HG03135 (cell line): ENCODE data around the gene C11orf98.
"Not testable (repeated sequence)": the region's sequence is repeated elsewhere in the genome, so short reads cannot be mapped to it uniquely, and the experiment has no call there.

ENCODE experiments used
- ATAC-seq: cut with Tn5 transposase; IDR thresholded peaks from one replicate; pipeline ENCODE4 v1.9.1; 2021; ENCODE audit warnings: mild to moderate bottlenecking, moderate library complexity; ENCODE audit not compliant: unreplicated experiment

C11orf98 gene

DNA sequence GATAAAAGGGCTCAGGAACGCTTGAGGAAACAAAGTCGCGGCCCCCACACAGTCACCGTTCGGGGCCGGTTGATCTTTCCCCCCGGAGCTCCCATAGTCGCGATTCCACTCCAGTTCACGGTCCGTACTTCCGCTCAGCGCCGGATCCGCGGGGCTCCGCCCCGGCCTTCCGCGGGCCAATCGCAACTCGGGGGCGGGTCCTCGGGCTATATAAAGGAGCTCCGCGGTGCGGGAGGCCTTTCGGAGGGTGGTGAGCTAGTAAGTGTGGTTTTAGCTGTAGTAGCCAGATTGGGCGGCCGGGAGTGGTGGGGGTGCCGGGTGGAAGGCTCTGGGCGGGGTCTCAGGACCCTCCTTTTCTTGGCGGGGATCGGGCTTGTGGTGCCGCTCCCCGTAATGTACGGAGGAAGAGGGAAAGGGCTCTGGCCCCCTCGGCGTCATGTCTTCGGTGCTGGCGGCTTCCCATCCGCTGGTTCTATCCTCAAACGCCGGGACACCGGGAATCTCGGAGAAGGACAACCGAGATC, at the start of gene C11orf98, which contains the start of gene CSKMT:
Gene C11orf98 (minus strand): TSS at position 136 of the 524 bp plus-strand sequence. CDS start 41 bp downstream, at position 95.
Gene CSKMT (plus strand): TSS at position 238 of the 524 bp plus-strand sequence. CDS start 568 bp downstream, outside the sequence.
- peak; percentile 79 for ATAC-seq

DNA sequence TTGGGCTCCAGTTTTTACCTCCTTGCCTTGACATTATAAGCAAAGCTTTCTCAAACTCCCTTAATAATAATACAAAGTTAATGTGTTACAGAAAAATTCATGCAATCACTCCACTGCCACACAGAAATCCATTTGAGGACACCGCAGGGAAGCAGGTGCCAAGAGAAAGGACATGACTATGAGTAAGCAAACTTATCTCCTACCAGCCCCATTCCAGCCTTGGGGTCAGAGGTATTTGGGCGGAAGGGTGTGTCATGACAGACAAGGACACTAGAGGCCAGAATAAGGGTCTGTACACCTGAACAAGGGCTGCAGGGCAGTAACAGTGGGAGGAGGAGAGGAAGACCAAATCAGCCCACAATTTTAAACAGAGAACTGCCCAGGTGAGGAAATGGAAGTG, 48.3 kb upstream of the C11orf98 start:
- ATAC-seq = no peak

DNA sequence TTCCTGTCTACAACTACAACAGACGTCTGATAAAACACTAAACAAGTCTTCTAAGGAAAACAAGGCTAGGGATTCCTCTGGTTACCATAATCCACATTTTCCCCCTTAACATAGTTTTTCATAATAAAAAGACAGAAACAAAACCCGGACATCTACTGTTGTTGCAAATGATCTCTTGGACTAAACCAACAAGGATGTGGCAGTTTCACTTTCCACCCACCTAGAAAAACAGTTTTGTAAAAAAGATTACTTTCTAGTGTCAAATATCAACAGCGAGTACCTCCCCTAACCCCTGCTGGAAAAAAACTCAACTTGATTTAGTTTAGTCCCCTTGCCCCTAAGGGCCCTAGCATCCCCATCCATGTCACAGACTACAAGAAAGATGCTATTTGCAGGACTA, 47.9 kb upstream of the C11orf98 start:
- no peak for ATAC-seq

DNA sequence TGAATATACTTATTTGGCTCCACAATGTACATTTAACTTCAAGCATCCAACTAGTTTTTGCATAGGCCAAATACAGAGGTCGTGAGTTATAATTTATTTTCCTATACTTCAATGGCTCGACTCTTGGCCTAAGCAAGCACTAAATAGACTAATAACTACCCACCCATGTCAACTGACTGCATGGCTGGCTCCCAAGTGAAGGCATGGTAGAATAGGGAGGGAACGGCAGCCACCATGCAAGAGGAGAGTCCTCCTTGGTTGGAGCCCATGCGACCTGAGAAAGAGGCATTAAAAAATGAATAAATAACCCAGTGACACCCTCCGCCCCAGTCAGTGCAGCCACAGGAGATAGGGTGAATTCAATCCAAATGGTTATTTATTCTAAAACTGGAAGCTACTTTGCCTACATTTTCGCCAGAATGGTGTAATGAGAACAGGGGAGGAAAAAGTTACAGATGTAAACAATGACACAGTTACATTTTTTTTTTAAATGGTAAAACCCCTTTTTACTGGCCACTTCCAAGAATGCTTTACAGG, 47.3 kb upstream of the C11orf98 start:
- ATAC-seq = no peak

DNA sequence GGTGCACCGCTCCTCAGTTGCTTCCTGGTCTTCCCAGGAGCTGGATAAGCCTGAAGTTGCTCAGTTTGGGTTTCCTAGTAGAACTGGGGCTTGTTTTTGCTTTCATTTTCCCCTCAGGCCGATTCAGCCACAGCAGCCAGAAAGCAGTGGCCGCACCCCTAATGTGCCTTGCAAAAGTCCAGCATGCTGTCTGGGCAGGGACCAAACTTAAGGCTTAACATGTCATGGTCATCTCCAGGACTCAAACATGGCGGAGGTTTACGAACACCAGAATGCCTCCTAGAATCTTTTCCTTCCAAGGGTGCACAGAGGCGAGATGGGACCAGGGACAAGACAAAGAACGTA, 45.0 kb upstream of the C11orf98 start:
- ATAC-seq = peak; percentile 12

DNA sequence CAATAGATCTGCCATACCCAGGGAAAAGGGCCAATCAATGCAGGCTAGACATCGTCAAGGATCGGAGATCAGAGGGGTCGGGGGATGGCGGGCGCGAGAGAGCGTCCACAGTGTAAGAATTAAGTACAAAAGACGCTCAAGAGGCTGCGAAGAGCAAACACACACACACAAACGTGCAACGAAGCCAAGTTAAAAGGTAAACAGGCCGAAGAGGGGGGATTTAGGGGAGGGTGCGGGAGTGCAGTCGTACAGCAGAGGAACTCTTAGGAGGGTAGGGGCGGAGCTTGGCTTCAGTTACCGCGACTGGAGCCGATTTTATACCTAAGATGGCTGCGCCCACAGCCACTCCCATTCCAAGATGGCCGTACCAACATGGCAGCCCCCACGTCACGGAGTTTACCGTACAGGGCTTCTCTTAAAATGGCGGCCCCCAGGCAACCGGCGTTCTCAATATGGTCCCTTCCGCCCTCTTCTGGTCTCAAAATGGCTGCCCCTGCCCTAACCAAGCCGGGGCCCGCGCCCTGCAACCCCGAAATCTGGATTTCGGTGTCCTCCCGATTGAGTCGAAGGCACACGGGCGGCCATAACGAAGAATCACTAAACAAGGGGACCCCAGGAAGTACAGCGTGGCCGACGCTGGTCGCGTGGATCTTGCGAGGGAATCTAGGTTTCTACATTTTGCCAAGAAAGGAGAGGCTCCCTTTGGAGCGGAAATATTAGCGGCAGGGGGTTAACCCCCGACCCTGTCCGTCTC, 44.4 kb upstream of the C11orf98 start:
- peak; percentile 67 for ATAC-seq

DNA sequence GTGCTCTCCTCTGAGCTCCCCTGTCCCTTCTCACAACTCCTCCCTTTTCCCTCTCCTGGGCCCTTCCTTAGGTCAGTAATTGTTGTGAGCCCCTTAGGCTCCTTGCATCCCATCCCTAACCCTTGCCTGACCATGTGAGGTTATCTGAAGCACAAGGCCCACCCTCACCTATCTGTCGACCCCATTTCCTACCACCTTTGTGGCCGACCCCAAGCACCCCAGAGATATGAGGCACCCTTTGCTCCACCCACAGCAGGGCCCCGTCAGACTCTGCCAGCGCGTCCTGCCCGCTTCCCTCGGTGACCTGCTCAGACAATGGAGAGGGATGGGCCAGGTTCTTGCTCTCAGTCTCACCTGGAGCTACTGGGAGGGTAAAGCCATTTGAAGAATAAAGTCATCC, 43.8 kb upstream of the C11orf98 start:
- no peak for ATAC-seq

DNA sequence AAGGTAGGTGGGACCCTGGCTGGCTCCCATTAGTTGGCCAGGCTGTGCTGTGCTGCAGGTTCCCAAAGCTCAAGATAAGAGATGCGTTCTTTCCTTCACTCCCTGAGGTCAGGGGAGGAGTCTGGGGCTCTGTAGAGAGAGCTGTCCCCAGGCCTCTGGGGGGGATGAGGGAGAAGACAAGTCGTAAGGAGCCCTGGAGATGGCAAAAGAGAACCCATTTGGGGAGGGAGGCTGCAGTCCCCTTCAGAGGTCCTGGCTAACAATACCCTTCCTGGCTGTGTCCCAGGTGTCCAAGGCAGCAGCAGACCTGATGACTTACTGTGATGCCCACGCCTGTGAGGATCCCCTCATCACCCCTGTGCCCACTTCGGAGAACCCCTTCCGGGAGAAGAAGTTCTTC, 43.4 kb upstream of the C11orf98 start:
- no peak for ATAC-seq

DNA sequence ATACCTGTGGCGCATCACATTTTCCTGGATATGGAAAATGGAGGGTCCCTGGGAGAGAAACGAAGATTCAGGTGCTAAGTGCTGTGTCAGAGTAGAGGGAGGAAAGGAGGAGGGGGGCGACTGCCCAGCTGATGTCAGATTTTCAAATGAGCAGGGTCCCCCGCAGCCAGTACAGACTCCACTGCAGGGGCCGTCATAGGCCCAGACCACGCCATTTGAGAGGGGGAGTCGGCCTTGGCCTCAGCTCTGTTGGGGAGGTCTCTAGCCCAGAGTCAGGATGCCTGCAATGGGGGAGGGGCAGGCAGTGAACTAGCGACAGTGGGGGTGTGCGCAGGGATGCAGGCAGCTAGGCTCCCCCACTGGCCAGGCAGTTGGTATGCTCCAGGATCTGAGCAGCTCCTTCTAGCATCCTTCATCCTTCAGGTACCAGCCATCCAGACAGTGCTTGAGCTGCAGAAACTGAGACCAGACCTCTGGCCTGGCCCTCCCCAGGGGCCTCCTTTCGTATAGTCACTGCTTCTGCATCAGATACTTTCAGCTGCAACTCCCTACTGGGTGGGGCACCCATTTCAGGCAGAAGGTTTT, 42.4 kb upstream of the C11orf98 start, which contains the start of the genes BSCL2 and GNG3:
Gene BSCL2 (minus strand): TSS at position 148 of the 585 bp plus-strand sequence. CDS start 229 bp downstream, outside the sequence.
Gene GNG3 (plus strand): TSS at position 400 of the 585 bp plus-strand sequence. CDS start 620 bp downstream, outside the sequence.
- ATAC-seq = no peak

DNA sequence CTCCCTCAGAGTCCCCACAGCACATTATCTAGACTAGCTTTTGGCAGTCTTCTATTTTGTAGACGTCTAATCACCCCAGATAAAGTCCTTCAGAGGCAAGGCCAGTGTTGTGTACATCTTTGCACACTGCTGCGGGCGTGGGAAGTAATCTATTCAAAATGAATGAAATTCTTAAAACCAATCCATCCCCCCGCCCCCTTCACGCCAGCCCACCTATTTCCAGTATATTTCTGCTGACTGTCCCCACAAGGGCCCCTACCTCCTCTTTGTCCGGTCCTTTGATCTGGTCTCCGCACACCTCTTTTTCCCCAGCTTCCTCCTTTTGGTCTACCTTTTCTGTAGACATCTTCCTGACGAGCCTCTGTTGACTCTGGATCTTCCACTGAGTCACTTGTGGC, 41.8 kb upstream of the C11orf98 start:
- ATAC-seq = no peak

DNA sequence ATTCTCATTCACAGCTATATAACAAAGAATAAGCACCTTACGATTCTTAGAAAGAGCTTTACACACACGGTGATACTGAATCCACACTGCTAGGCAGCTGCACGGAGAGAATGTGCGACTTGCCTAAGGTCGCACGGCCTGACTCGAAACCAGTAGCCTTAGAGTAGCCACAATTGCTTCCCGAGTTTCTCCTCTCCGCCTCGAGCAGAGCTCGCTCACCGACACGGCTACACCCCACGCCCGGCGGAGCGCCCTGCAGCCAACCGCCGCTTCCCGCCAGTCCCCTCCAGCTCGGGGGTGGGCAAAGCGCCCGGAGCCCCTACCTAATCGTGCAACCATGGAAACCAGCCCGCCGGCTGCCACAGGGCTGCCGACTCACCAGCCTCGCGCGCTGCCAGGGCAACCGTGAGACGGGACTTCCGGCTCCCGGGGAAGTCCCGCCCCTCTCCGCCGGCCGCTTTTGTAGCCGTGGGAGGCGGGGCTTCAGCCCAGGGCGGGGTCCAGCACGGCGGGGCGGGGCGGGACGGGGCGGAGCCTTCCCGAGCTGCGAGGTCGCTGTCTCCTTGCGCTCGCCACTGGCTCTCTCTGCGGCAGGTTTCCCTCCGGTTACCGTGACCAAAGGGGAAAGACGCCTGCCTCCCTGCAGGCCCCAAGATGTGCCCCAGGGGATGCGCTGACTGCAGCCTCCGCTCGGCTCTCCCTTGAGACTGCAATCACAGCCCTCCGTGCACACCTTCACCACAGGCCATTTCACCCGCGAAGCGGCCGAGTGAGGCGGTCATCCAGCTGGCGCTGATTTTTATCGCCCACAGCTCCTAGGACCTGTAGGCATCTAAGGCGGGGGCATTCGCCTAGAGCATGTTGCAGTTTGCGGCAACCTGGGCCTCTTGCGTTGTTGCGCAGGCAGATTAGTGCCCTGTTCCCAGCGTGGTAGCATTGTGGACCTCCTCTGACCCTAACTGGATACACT, 41.2 kb upstream of the C11orf98 start:
- ATAC-seq = peak; percentile 64

DNA sequence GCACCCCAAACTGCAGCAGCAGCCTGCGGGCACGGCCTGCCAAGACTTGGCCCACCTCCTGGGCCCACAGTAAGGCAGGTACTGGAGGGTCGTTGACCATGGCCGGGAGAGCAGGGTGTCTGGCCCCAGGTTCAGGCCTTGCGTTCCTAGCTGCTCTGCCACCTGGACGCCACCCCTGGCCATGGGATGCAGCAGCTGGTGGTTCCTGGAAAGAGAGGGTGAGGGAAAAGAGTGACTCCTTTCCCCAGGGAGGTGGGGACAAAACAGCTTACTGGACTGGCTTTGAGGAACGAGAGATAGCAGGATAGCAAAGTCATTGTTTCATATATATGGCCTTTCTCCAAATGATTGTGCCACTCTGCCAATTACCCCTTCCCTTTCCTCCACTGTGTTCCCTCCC, 40.4 kb upstream of the C11orf98 start:
- ATAC-seq = no peak

DNA sequence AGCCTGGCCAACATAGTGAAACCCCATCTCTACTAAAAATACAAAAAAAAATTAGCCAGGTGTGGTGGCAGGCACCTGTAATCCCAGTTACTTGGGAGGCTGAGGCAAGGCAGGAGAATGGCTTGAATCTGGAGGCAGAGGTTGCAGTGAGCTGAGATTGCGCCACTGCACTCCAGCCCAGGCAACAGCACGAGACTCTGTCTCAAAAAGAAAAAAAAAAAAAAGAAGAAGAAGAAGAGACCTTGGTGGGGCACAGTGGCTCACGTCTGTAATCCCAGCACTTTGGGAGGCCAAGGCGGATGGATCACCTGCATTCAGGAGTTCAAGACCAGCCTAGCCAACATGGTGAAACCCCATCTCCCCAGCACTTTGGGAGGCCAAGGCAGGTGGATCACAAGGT, 38.9 kb upstream of the C11orf98 start:
- not testable (repeated sequence) for ATAC-seq

DNA sequence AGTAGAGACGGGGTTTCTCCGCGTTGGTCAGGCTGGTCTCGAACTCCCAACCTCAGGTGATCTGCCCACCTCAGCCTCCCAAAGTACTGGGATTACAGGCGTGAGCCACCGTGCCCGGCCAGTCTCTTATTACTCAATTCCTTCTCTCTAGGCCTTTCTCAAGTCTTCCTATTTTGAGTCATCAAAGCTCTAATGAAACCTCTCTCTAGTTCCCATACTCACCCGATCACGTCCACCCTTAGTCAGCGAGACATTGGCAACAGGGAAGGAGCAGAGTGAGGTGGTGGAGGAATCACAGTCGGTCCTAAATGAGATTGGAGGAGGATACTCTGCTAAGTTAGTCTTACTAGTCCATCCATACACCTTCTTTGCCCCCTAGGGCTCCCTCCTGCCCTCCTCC, 37.2 kb upstream of the C11orf98 start:
- no peak for ATAC-seq

DNA sequence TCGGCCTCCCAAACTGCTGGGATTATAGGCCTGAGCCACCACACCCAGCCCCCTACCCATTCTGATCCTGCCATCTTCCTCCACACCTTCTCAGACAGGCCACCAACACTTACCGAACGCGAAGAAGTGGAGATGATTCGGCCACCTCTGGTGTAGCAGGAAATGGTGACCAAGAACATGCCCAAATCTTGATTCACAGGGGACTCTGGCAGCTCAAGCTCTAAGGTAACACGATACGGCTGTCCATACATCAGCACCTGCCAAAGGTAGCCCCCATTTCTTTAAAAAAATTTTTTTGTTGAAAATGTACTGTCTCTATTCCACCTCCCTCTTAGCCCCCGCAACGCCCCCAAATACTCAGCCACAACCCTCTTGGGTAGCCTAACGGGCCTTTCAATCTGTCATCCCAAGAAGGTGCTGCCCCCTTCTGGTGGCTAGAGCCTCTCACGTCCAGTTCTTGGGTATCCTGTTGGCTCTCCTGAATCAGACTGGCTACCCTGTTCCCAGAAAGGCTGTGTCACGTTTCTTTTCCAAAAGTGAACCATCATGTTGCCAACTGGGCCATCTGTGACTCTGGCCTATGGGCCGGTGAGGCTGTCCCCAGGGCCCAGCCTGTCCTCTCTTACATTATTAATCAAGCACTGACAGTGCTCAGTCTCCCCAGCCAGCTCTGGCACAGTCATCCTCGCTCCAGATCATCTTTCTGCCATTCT, 29.6 kb upstream of the C11orf98 start:
- no peak for ATAC-seq

DNA sequence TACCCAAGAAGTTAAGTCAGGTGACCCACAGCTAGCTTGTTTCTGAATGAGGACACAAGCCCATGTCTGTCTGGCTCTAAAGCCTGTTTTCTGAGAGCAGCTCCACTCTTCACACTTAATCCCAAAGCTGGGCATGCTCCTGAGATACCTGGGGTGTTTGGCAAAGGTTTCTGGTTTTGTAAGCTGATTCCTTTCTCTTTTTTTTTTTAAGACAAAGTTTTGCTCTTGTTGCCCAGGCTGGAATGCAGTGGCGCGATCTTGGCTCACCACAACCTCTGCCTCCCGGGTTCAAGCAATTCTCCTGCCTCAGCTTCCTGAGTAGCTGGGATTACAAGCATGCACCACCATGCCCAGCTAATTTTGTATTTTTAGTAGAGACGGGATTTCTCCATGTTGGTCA, 28.6 kb upstream of the C11orf98 start:
- not testable (repeated sequence) for ATAC-seq

DNA sequence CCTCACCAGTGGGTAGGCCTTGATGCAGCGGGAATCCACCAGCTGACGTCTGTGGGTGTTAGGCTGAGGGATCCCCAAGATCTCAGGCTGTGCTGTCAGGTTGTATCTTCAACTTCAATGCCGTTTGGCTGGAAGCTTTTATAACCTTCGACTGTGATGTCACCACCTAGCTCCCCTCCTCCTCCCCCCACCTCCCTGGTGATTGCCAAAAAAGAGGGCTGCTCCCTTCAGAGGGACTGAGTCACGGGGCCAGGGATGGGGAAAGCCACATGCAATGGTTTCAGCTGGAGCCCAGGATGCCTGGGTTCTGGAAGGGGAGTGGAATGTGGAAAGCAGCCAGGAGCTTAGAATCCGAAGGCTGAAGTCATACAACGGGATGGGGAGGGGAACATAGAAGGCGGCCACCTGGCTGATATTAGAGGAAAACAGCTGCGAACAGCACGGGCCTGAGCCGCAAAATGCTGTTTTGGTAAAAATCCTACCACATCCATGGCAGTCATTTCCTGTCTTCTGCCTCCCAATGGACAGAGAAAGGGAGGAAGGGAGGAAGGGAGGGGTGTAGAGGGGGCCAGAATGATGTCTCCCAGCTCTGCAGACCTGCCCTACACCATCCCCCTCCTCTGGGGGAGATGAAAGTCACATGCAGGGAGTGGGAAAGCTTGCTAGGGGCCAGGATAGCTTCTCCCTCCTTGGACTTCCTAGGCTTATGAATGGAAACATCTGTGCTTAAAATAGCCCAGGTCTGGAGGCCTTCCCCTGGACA, 24.6 kb upstream of the C11orf98 start, which contains the start of gene LRRN4CL:
Gene LRRN4CL (minus strand): TSS at position 110 of the 763 bp plus-strand sequence. CDS start 1,022 bp downstream, outside the sequence.
- no peak for ATAC-seq

DNA sequence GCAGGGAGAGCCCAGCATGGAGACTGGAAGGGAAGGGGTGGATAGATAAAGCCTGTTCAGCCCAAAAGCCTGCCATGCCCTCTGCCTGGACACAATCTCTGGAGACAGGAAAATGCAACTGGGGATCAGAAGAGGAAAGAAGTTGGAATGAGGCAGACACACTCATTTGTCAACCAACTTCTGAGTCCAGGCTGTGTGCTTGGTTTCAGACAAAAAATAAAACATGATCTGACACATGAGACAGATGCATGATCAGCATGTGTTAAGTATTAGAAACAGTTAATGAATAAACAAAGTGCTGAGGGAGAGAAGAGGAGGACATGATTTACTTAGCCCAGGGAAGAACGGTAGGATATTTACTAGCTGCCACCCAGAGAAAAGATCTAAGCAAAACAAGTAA, 23.5 kb upstream of the C11orf98 start:
- ATAC-seq = no peak
